Testis (tissue), 3 donors: ENCODE results near the gene SERPINE2. TPM values are rescaled to one million over a fixed set of nuclear protein-coding genes. Genes with fewer than 3 reads are reported as not detected.

Source experiments
- DNase-seq: peaks from one replicate; pipeline ENCODE4 v3.0.0-alpha.2; 2019
- H3K27ac ChIP-seq, 2 donors: fragments of 200-600 bp; sonication (generic); one replicate each; pipeline ENCODE4 v1.5.1; 2019
- H3K27me3 ChIP-seq: fragments of 200-600 bp; sonication (generic); one replicate; pipeline ENCODE4 v1.5.1; 2019
- H3K36me3 ChIP-seq: fragments of 200-600 bp; sonication (generic); one replicate; pipeline ENCODE4 v1.5.1; 2017; ENCODE audit warnings: low read depth; ENCODE audit errors: missing control alignments
- H3K4me1 ChIP-seq: fragments of 200-600 bp; sonication (generic); one replicate; pipeline ENCODE4 v1.5.1; 2019
- H3K4me3 ChIP-seq, 2 donors: fragments of 200-600 bp; sonication (generic); one replicate each; pipeline ENCODE4 v1.5.1; 2017 to 2019
- H3K9me3 ChIP-seq: fragments of 200-600 bp; sonication (generic); one replicate; pipeline ENCODE4 v1.5.1; 2017
- CTCF ChIP-seq, 3 experiments: fragments of 450-650 bp in 2 of 3; fragments of 200-600 bp in 1 of 3; sonication (generic) in 1 of 3; IDR thresholded peaks; one replicate each; pipeline ENCODE4 v1.5.1; 2016 to 2019; ENCODE audit warnings: antibody characterized with exemption in 3 of 3, mild to moderate bottlenecking in 2 of 3, moderate library complexity in 1 of 3
- POLR2A ChIP-seq: fragments of 450-650 bp; IDR thresholded peaks from one replicate; pipeline ENCODE4 v1.6.1; 2017; ENCODE audit warnings: antibody characterized with exemption, mild to moderate bottlenecking, moderate library complexity
- WGBS, 2 donors: methylation state at CpG; one replicate each; pipeline ENCODE4 v1.1.5; 2018; 5-methylcytosine and 5-hydroxymethylcytosine counted together
- intact Hi-C: fragments of 100-400 bp; cut with DNase I; formaldehyde crosslinking; loops from one replicate; pipeline ENCODE4 v1.15.1; 2023; ENCODE audit warnings: low total_unique reads
- polyA plus RNA-seq: library from polyadenylated mRNA; stranded (reverse); fragments of 350-450 nt; fragmentation: Illumina TruSeq; extraction: RNeasy Lipid Tissue Mini Kit (QIAGEN cat#74804); gene quantifications from one replicate; pipeline ENCODE4 v1.2.3, GENCODE V29; 2014; ENCODE audit warnings: low read depth, low replicate concordance; ENCODE audit not compliant: insufficient read depth
- total RNA-seq, 2 donors: library from RNA; depleted of rRNA; stranded (reverse); fragments of >200 nt; gene quantifications; one replicate each; pipeline ENCODE4 v1.2.3, GENCODE V29; 2016

The SERPINE2 gene
- total and polyA plus RNA-seq, 3 donors from 2014 or later, result 145 to 220 (median 145) TPM

- no peak overlapping the region for H3K27ac ChIP-seq
- H3K36me3 ChIP-seq, result no peaks in the 10 kb centered on the region
- intact Hi-C loops, result no loop called here
- WGBS, 2 donors, result 85 to 91% methylated on average over 5 of the region's 5 CpGs
- H3K4me1 ChIP-seq, result peaks cover 5% of the 10 kb centered on the region
- no peaks in the 10 kb centered on the region for H3K27me3 ChIP-seq
- no peak overlapping the region for H3K4me3 ChIP-seq
- no peaks in the 10 kb centered on the region for H3K9me3 ChIP-seq
- no peak for DNase-seq
- TF ChIP-seq CTCF (IDR thresholded peaks at IDR 0.05) (no peak), POLR2A (no peak)
Measured at GRCh38 chr2:223971731-223972130, 67.4 kb downstream of the SERPINE2 start.

- Histone ChIP-seq H3K9me3 (no peaks in the 10 kb centered on the region), H3K27ac (no peak overlapping the region), H3K4me3 (no peak overlapping the region), H3K27me3 (no peaks in the 10 kb centered on the region), H3K36me3 (no peaks in the 10 kb centered on the region), H3K4me1 (peaks cover 5% of the 10 kb centered on the region)
- WGBS, 2 donors, result 51 to 64% methylated on average over 8 of the region's 8 CpGs
- TF ChIP-seq CTCF (IDR thresholded peaks at IDR 0.05), result peak; percentile 81 to 96 (median 87)
- no peak for TF ChIP-seq POLR2A
- intact Hi-C loops, result no loop called here
- peak; percentile 74 for DNase-seq
Measured at GRCh38 chr2:223970343-223971128, 68.5 kb downstream of the SERPINE2 start.

GRCh38 chr2:223969856-223970255 is 69.2 kb downstream of the SERPINE2 start:
- no peaks in the 10 kb centered on the region for H3K36me3 ChIP-seq
- no peaks in the 10 kb centered on the region for H3K9me3 ChIP-seq
- no peak overlapping the region for H3K4me3 ChIP-seq
- H3K27me3 ChIP-seq, result no peaks in the 10 kb centered on the region
- WGBS, 2 donors, result 74 to 97% methylated on average over 1 of the region's 1 CpG
- DNase-seq, result no peak
- intact Hi-C loops, result no loop called here
- TF ChIP-seq POLR2A, result no peak
- TF ChIP-seq CTCF (IDR thresholded peaks at IDR 0.05), result no peak
- H3K4me1 ChIP-seq, result peaks cover 5% of the 10 kb centered on the region
- no peak overlapping the region for H3K27ac ChIP-seq

- H3K27me3 ChIP-seq, result no peaks in the 10 kb centered on the region
- no peak for TF ChIP-seq POLR2A
- TF ChIP-seq CTCF (IDR thresholded peaks at IDR 0.05), result no peak
- peaks cover 5% of the 10 kb centered on the region for H3K4me1 ChIP-seq
- H3K36me3 ChIP-seq, result no peaks in the 10 kb centered on the region
- DNase-seq, result no peak
- intact Hi-C loops, result no loop called here
- no peaks in the 10 kb centered on the region for H3K9me3 ChIP-seq
- H3K27ac ChIP-seq, result no peak overlapping the region
- no peak overlapping the region for H3K4me3 ChIP-seq
- 50 to 71% methylated on average over 1 to 3 of the region's 3 CpGs for WGBS, 2 donors
Measured at GRCh38 chr2:223969315-223969714, 69.8 kb downstream of the SERPINE2 start.

GRCh38 chr2:223967981-223968380 is 71.1 kb downstream of the SERPINE2 start:
- no peak overlapping the region for H3K27ac ChIP-seq
- H3K27me3 ChIP-seq, result no peaks in the 10 kb centered on the region
- no peaks in the 10 kb centered on the region for H3K36me3 ChIP-seq
- H3K4me3 ChIP-seq, result no peak overlapping the region
- TF ChIP-seq CTCF (IDR thresholded peaks at IDR 0.05), result no peak
- no peak for TF ChIP-seq POLR2A
- intact Hi-C loops, result no loop called here
- H3K9me3 ChIP-seq, result no peaks in the 10 kb centered on the region
- DNase-seq, result no peak
- H3K4me1 ChIP-seq, result peaks cover 5% of the 10 kb centered on the region
- 79 to 81% methylated on average over 2 of the region's 2 CpGs for WGBS, 2 donors
